H1 (cell line): ENCODE results near the gene PHLDA2. TPM values are rescaled to one million over a fixed set of nuclear protein-coding genes. Genes with fewer than 3 reads are reported as not detected.

Source experiments
- CTCF ChIA-PET: fragments of 300-600 bp; sonication (Branson Sonifier 250); formaldehyde crosslinking; loops from one replicate; lab custom pipeline; 2021; ENCODE audit not compliant: partially characterized antibody; lab: Charles Lee
- POLR2A ChIA-PET: fragments of 300-600 bp; sonication (Branson Sonifier 250); formaldehyde crosslinking; loops from one replicate; lab custom pipeline; 2021; ENCODE audit warnings: inconsistent platforms; ENCODE audit not compliant: partially characterized antibody; lab: Charles Lee
- DNase-seq, 2 experiments: peaks; one replicate each; pipeline versions ENCODE4 v3.0.0 to v3.0.0-alpha.2; 2010 to 2022; ENCODE audit warnings: low spot score in 2 of 2, low read depth in 1 of 2, mixed read lengths in 1 of 2
- FAIRE-seq: peaks from 2 replicates; lab custom pipeline; 2011; peaks lifted over from hg19 to GRCh38; lab: Jason Lieb, UNC
- H2AFZ ChIP-seq: 2 replicates; pipeline ENCODE4 v1.8.1; 2012; ENCODE audit warnings: low read length, inconsistent platforms
- H2AK5ac ChIP-seq: 2 replicates; pipeline ENCODE4 v1.6.1; 2013; ENCODE audit warnings: low read depth, low read length
- H2BK120ac ChIP-seq: replicated peaks from 2 replicates; pipeline ENCODE3; 2013; ENCODE audit warnings: low read depth, low read length, inconsistent platforms
- H2BK12ac ChIP-seq: 2 replicates; pipeline ENCODE4 v1.6.1; 2013; ENCODE audit warnings: low read depth, low read length
- H2BK15ac ChIP-seq: 2 replicates; pipeline ENCODE4 v1.6.1; 2013; ENCODE audit warnings: low read length
- H2BK20ac ChIP-seq: 2 replicates; pipeline ENCODE4 v1.6.1; 2013; ENCODE audit warnings: low read length
- H2BK5ac ChIP-seq: 2 replicates; pipeline ENCODE4 v1.6.1; 2013; ENCODE audit warnings: low read depth, low read length
- H3K14ac ChIP-seq: 2 replicates; pipeline ENCODE4 v1.6.1; 2013; ENCODE audit warnings: inconsistent platforms; ENCODE audit not compliant: insufficient read length
- H3K18ac ChIP-seq: 2 replicates; pipeline ENCODE4 v1.6.1; 2013; ENCODE audit warnings: low read length; ENCODE audit errors: extremely low read depth
- H3K23ac ChIP-seq: 2 replicates; pipeline ENCODE4 v1.6.1; 2013; ENCODE audit warnings: inconsistent platforms; ENCODE audit not compliant: insufficient read length
- H3K23me2 ChIP-seq: 2 replicates; pipeline ENCODE4 v1.6.1; 2013; ENCODE audit warnings: low read depth, low read length
- H3K27ac ChIP-seq: 2 replicates; pipeline ENCODE4 v1.6.1; 2011; ENCODE audit warnings: low read depth, low read length, inconsistent platforms
- H3K27me3 ChIP-seq, 4 experiments: replicated peaks in 1 of 4; 1 replicate in 1 of 4; 2 replicates in 3 of 4; pipeline versions ENCODE4 v1.6.1 to v1.8.1; 2011 to 2013; ENCODE audit warnings: low read length in 3 of 4, mild to moderate bottlenecking in 3 of 4, inconsistent platforms in 2 of 4, mixed read lengths in 2 of 4, moderate library complexity in 1 of 4; ENCODE audit not compliant: control insufficient read depth in 3 of 4, insufficient read depth in 3 of 4; ENCODE audit errors: extremely low read depth in 1 of 4
- H3K36me3 ChIP-seq, 4 experiments: 2 replicates each; pipeline versions ENCODE4 v1.6.1 to v1.8.1; 2011 to 2013; ENCODE audit warnings: mild to moderate bottlenecking in 4 of 4, low read length in 3 of 4, moderate library complexity in 2 of 4, control low read depth in 1 of 4, inconsistent platforms in 1 of 4; ENCODE audit not compliant: insufficient read depth in 4 of 4, control insufficient read depth in 2 of 4
- H3K4ac ChIP-seq: replicated peaks from 2 replicates; pipeline ENCODE3; 2013; ENCODE audit warnings: low read length, low read depth, mixed read lengths, inconsistent platforms; ENCODE audit not compliant: insufficient read length
- H3K4me1 ChIP-seq, 4 experiments: replicated peaks in 1 of 4; 1 replicate in 1 of 4; 2 replicates in 3 of 4; pipeline versions ENCODE4 v1.6.1 to v1.8.1; 2011 to 2013; ENCODE audit warnings: low read length in 3 of 4, inconsistent platforms in 2 of 4, mixed read lengths in 1 of 4; ENCODE audit not compliant: insufficient read depth in 4 of 4, control insufficient read depth in 3 of 4
- H3K4me2 ChIP-seq, 2 experiments: 2 replicates each; pipeline versions ENCODE4 v1.6.1 to v1.8.1; 2011 to 2013; ENCODE audit warnings: low read depth in 2 of 2, low read length in 2 of 2, control low read depth in 1 of 2, inconsistent platforms in 1 of 2, mild to moderate bottlenecking in 1 of 2; ENCODE audit not compliant: insufficient read depth in 1 of 2
- H3K4me3 ChIP-seq, 4 experiments: fragments of 200-600, 300-600 bp in 1 of 4; sonication (generic), shearing (Covaris generic), sonication (Bioruptor Twin) in 1 of 4; 2 replicates each; pipeline versions ENCODE4 v1.5.1 to v1.8.1; 2011 to 2016; ENCODE audit warnings: low read length in 4 of 4, low read depth in 3 of 4, control low read depth in 2 of 4, inconsistent platforms in 2 of 4, mild to moderate bottlenecking in 2 of 4, mixed read lengths in 1 of 4, moderate library complexity in 1 of 4; ENCODE audit not compliant: insufficient read depth in 2 of 4; ENCODE audit errors: extremely low read depth in 1 of 4
- H3K56ac ChIP-seq: replicated peaks from 2 replicates; pipeline ENCODE3; 2013; ENCODE audit warnings: low read depth, mild to moderate bottlenecking, mixed read lengths, low read length, inconsistent platforms; ENCODE audit not compliant: insufficient read length
- H3K79me1 ChIP-seq: 2 replicates; pipeline ENCODE4 v1.6.1; 2013; ENCODE audit warnings: low read depth, low read length, control low read depth
- H3K79me2 ChIP-seq, 2 experiments: 2 replicates each; pipeline versions ENCODE4 v1.6.1 to v1.8.1; 2012 to 2013; ENCODE audit warnings: low read length in 2 of 2, mild to moderate bottlenecking in 2 of 2, inconsistent platforms in 1 of 2; ENCODE audit not compliant: insufficient read depth in 2 of 2, control insufficient read depth in 1 of 2
- H3K9ac ChIP-seq, 4 experiments: replicated peaks in 1 of 4; 1 replicate in 1 of 4; 2 replicates in 3 of 4; pipeline versions ENCODE4 v1.6.1 to v1.8.1; 2011 to 2013; ENCODE audit warnings: low read depth in 3 of 4, low read length in 3 of 4, control low read depth in 2 of 4, mild to moderate bottlenecking in 2 of 4, moderate library complexity in 2 of 4, inconsistent platforms in 1 of 4; ENCODE audit errors: extremely low read depth in 1 of 4
- H3K9me3 ChIP-seq, 2 experiments: 2 replicates each; pipeline versions ENCODE4 v1.6.1 to v1.8.1; 2012 to 2013; ENCODE audit warnings: mild to moderate bottlenecking in 2 of 2, moderate library complexity in 2 of 2, control low read depth in 1 of 2, inconsistent platforms in 1 of 2, low read depth in 1 of 2, low read length in 1 of 2, mixed read lengths in 1 of 2; ENCODE audit not compliant: insufficient read depth in 2 of 2
- H4K20me1 ChIP-seq, 2 experiments: replicated peaks in 1 of 2; 2 replicates each; pipeline versions ENCODE3 to v1.8.1; 2011 to 2013; ENCODE audit warnings: inconsistent platforms in 2 of 2, low read length in 2 of 2, mild to moderate bottlenecking in 1 of 2; ENCODE audit not compliant: insufficient read depth in 2 of 2, control insufficient read depth in 1 of 2
- H4K5ac ChIP-seq: 2 replicates; pipeline ENCODE4 v1.6.1; 2013; ENCODE audit warnings: low read length, low read depth, mixed read lengths, inconsistent platforms; ENCODE audit not compliant: insufficient read length
- H4K8ac ChIP-seq: 2 replicates; pipeline ENCODE4 v1.8.0; 2013; ENCODE audit warnings: mild to moderate bottlenecking, moderate library complexity, low read length, inconsistent platforms; ENCODE audit not compliant: insufficient read depth; ENCODE audit errors: extremely low read depth
- H4K91ac ChIP-seq: replicated peaks from 2 replicates; pipeline ENCODE3; 2013; ENCODE audit warnings: low read length, mixed read lengths, inconsistent platforms; ENCODE audit not compliant: insufficient read length
- BRCA1 ChIP-seq: IDR thresholded peaks from 2 replicates; pipeline ENCODE4 v1.6.1; 2012; ENCODE audit warnings: low read depth, low read length, improper control_type of control experiment
- CEBPB ChIP-seq: IDR thresholded peaks from 2 replicates; pipeline ENCODE4 v1.6.1; 2012; ENCODE audit warnings: low read depth, low read length
- CTBP2 ChIP-seq: IDR thresholded peaks from 2 replicates; pipeline ENCODE4 v1.7.0; 2011; ENCODE audit warnings: borderline replicate concordance, mild to moderate bottlenecking, moderate library complexity, mixed read lengths, low read length; ENCODE audit not compliant: insufficient read depth, insufficient read length
- EZH2 ChIP-seq: fragments of 200-600 bp; sonication (generic); IDR thresholded peaks from 2 replicates; pipeline ENCODE4 v1.7.1; 2012; ENCODE audit warnings: low read depth, mild to moderate bottlenecking, moderate library complexity, low read length, inconsistent platforms; ENCODE audit not compliant: severe bottlenecking
- GTF2F1 ChIP-seq: IDR thresholded peaks from 2 replicates; pipeline ENCODE4 v1.6.1; 2012; ENCODE audit warnings: low read depth, low read length, improper control_type of control experiment, borderline replicate concordance
- RAD21 ChIP-seq, 2 experiments: IDR thresholded peaks in 1 of 2; conservative IDR thresholded peaks in 1 of 2; 2 replicates each; pipeline ENCODE4 v1.6.1; 2011; ENCODE audit warnings: low read depth in 2 of 2, low read length in 2 of 2, improper control_type of control experiment in 1 of 2, inconsistent platforms in 1 of 2, mild to moderate bottlenecking in 1 of 2, moderate library complexity in 1 of 2
- SIN3A ChIP-seq, 2 experiments: IDR thresholded peaks in 1 of 2; conservative IDR thresholded peaks in 1 of 2; 2 replicates each; pipeline ENCODE4 v1.6.1; 2011 to 2012; ENCODE audit warnings: low read length in 2 of 2, improper control_type of control experiment in 1 of 2, low read depth in 1 of 2, mild to moderate bottlenecking in 1 of 2
- SIX5 ChIP-seq: IDR thresholded peaks from 2 replicates; pipeline ENCODE4 v1.6.1; 2011; ENCODE audit warnings: mild to moderate bottlenecking, low read depth, low read length
- SRF ChIP-seq: IDR thresholded peaks from 2 replicates; pipeline ENCODE4 v1.6.1; 2011; ENCODE audit warnings: mild to moderate bottlenecking, low read depth, low read length, moderate library complexity
- YY1 ChIP-seq: IDR thresholded peaks from 2 replicates; pipeline ENCODE4 v1.6.1; 2011; ENCODE audit warnings: low read depth, mild to moderate bottlenecking, low read length
- WGBS, 2 experiments: shearing (Covaris generic) in 1 of 2; methylation state at CpG; one replicate each; pipeline versions ENCODE4 v1.1.6 to v1.1.7; 2013 to 2015; ENCODE audit warnings: low lambda C conversion rate in 2 of 2, mixed read lengths in 2 of 2, inconsistent platforms in 1 of 2, low coverage in 1 of 2, missing lambda C conversion rate in 1 of 2; ENCODE audit not compliant: insufficient replicate concordance in 2 of 2, insufficient coverage in 1 of 2, insufficient read length in 1 of 2; ENCODE audit errors: extremely low coverage in 1 of 2, missing lambda C conversion rate in 1 of 2; 5-methylcytosine and 5-hydroxymethylcytosine counted together
- polyA plus RNA-seq, 7 experiments: library from polyadenylated mRNA; depleted of rRNA in 3 of 7; stranded (reverse) in 5 of 7; unstranded in 2 of 7; fragments of >200 nt in 5 of 7; fragments of 200-250 nt in 2 of 7; gene quantifications; 1 replicate in 5 of 7; 2 replicates in 1 of 7; 4 replicates in 1 of 7; pipeline versions ENCODE4 v1.2.1 to v1.2.3, GENCODE V29; 2011 to 2013; ENCODE audit warnings: missing spikeins in 2 of 7, mixed read lengths in 2 of 7
- total RNA-seq: library from RNA; stranded (reverse); fragmentation: NEBNext Ultra II Directional; extraction: Animal tissue kit (Norgen Biotek cat#: 25700); gene quantifications from 2 replicates; pipeline ENCODE4 v1.2.1, GENCODE V29; 2021
- TF ChIP-seq, protein P1 (sequence below): IDR thresholded peaks from 2 replicates; pipeline ENCODE4 v1.6.1; 2012; ENCODE audit warnings: inconsistent platforms

Gene PHLDA2
- total and polyA plus RNA-seq, 2 of the 8 experiments (the other 6 are each of a cell fraction or from before 2014, with no cell fraction given), result 5.2 to 7.6 TPM

DNA sequence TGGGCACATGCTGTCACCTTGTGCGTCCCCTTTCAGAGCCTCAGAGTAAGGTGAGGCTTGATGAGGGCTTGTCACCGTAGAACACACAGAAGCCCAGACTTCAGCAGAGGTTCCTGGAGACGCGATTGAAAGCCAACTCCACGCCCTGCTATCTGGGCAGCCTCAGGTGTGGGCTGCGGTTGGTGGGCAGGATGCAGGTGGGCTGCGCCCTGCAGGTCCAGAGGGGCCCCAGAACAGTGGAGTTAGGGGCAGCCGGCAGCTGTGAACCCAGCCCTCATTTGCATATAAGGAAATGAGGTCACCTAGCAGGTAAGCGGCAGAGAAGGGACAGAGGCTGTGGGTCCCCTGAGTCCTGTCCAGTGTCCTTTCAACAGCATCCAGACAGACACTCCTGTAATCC is 15.4 kb downstream of the PHLDA2 start:
- Histone ChIP-seq H2AK5ac (0 out of 2 replicates have a peak overlapping the region, but pooled peaks have one; percentile 33), H4K8ac (no peak overlapping the region), H4K20me1 (peaks cover 0 to 4% of the 10 kb centered on the region in 2 experiments), H3K27ac (no peak overlapping the region), H2BK120ac (no peak overlapping the region), H3K18ac (no peak overlapping the region; the same call in 1 of the 2 replicates), H3K9ac (no peak overlapping the region), H2BK5ac (peak overlapping the region; percentile 44; the same call in 1 of the 2 replicates), H2AFZ (no peak overlapping the region), H3K14ac (no peak overlapping the region), H3K4me2 (no peak overlapping the region), H2BK15ac (no peak overlapping the region), H3K27me3 (no peaks in the 10 kb centered on the region), H3K4me3 (no peak overlapping the region), H3K9me3 (no peaks in the 10 kb centered on the region), H4K91ac (no peak overlapping the region), H2BK20ac (no peak overlapping the region), H3K36me3 (no peaks in the 10 kb centered on the region), H4K5ac (no peak overlapping the region), H3K79me1 (no peaks in the 10 kb centered on the region), H3K23ac (no peak overlapping the region), H2BK12ac (peak overlapping the region; percentile 35; the same call in 1 of the 2 replicates), H3K23me2 (no peaks in the 10 kb centered on the region), H3K79me2 (no peaks in the 10 kb centered on the region), H3K56ac (no peak overlapping the region), H3K4ac (no peak overlapping the region), H3K4me1 (peaks cover 0 to 19% (median 8%) of the 10 kb centered on the region in 4 experiments; a peak in 4 of 7 replicates)
- POLR2A ChIA-PET, result interaction anchor here (1.0 kb wide), 1 partner anchor 15 kb away, joined by 5 read pairs; the partner anchor contains the start of gene PHLDA2
- CTCF ChIA-PET, result interaction anchor here (1.1 to 3.4 kb wide), 5 partner anchors 17 to 382 kb away, joined by 3 to 19 read pairs (median 5); partner anchors contain the start of gene PHLDA2
- FAIRE-seq, result no peak
- DNase-seq, result no peak
- 81% methylated on average over 9 of the region's 9 CpGs; no CpG with 5 or more reads in 1 of the 2 experiments for WGBS, 2 experiments
- TF ChIP-seq BRCA1 (no peak), SRF (no peak), GTF2F1 (no peak), SIX5 (no peak), RAD21 (IDR thresholded peaks at IDR 0.05 in 1 of 2, conservative IDR thresholded peaks at IDR 0.05 in 1 of 2; ENCODE audit: low read depth in 2 of 2, low read length in 2 of 2) (no peak), CEBPB (no peak), YY1 (no peak), SIN3A (conservative IDR thresholded peaks at IDR 0.05 in 1 of 2, IDR thresholded peaks at IDR 0.05 in 1 of 2; ENCODE audit: low read depth in 1 of 2, low read length in 2 of 2) (no peak), EZH2 (no peak), CTBP2 (no peak)
- TF ChIP-seq, protein P1, sequence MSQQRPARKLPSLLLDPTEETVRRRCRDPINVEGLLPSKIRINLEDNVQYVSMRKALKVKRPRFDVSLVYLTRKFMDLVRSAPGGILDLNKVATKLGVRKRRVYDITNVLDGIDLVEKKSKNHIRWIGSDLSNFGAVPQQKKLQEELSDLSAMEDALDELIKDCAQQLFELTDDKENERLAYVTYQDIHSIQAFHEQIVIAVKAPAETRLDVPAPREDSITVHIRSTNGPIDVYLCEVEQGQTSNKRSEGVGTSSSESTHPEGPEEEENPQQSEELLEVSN, result no peak
